ENCODE data around the gene EML5.

EML5 gene

DNA sequence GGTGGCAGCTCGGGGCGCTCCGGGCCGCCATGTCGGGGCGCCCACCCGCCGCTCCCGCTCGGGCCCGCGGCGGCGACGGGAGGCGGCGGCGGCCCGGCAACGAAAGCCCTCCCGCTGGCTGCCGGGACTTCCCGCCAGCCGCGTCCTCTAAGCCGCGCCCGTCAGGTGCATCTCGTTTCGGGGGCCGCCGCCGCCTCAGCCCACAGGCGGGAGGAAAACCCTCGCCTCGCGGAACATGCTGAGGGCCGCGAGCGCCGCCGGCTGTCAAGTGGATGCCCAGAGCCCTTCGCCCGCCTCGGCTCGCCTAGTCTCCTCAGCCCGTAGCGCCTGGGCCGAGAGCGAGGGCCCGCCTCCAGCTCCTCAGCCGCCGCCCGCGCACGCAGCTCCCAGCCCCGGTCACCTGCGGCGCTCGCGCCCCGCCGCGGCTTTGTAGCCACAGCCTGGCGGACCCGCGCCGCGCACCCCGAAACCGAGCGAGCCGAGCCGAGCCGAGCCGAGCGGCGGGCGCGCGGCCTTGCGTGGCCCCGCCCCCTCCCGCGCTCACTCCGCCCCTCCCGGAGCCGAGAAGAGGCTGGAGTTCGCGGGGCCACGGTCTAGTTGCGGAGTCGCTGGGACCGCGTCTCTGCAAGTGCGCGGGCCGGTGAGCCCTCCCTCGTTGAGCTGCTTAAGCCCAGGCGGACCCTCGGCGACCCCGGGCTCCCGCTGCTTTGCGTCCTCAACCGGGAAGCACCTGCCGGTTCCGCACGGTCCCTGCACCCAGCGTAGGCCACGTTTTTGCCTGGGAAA is at the start of gene EML5:
Gene EML5, minus strand, starts transcription at position 481 of the 786 bp plus-strand sequence. Its CDS starts 450 bp downstream, at position 31.
- peak; percentile 34 to 54 for DNase-seq (ENCODE audit: low read depth in 2 of 2)
- peak within 1 kb of the TSS; percentile 62 to 63 for H3K4me3 ChIP-seq (replicated peaks in 1 of 2; ENCODE audit: low read depth in 2 of 2, low read length in 2 of 2)
- TF ChIP-seq, protein P1, sequence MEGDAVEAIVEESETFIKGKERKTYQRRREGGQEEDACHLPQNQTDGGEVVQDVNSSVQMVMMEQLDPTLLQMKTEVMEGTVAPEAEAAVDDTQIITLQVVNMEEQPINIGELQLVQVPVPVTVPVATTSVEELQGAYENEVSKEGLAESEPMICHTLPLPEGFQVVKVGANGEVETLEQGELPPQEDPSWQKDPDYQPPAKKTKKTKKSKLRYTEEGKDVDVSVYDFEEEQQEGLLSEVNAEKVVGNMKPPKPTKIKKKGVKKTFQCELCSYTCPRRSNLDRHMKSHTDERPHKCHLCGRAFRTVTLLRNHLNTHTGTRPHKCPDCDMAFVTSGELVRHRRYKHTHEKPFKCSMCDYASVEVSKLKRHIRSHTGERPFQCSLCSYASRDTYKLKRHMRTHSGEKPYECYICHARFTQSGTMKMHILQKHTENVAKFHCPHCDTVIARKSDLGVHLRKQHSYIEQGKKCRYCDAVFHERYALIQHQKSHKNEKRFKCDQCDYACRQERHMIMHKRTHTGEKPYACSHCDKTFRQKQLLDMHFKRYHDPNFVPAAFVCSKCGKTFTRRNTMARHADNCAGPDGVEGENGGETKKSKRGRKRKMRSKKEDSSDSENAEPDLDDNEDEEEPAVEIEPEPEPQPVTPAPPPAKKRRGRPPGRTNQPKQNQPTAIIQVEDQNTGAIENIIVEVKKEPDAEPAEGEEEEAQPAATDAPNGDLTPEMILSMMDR (IDR thresholded peaks at IDR 0.05; ENCODE audit: low read depth, low read length) = peak; percentile 52

DNA sequence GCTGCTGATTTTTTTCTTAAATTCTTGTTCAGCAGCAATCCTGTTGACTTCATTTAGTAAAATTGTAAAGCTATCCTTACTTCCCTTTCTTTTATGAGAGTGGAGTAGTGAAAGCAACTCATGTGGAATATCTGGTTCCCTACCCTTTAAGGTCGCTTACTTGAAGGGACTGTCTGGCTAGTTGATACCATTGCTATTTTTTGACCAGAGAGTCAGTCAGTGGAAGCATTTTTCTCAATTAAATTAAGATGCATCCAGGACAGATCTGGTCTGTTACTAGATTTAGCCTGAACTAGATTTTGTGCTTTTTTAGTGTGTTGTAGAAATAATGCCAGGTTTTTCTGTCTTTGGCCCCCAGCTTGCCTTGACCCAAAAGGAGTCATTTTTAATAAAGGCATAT is 49.7 kb upstream of the EML5 start:
- H3K4me3 ChIP-seq (replicated peaks in 1 of 2; ENCODE audit: low read depth in 2 of 2, low read length in 2 of 2) = no peak overlapping the region
- DNase-seq (ENCODE audit: low read depth in 2 of 2) = no peak
- TF ChIP-seq, protein P1 (IDR thresholded peaks at IDR 0.05; ENCODE audit: low read depth, low read length) = no peak

DNA sequence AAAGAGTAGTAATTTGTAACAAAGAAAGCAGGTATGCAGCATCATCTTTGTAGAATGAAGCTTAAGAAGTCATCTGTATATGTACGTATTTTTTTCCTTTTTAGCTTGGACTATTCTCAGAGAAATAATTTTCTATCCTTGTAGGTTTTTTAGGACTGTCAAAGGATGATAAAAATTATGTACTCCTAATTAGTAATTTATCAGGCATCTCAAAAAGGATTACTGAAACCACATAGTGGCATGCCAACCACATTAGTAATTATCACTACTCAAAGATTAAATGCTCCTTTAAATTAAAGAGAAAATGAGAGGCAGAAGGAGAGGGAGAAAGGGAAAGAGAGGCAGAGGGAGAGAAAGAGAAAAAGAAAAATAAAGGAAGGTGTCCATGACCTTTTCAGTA is 49.0 kb upstream of the EML5 start:
- no peak for DNase-seq (ENCODE audit: low read depth in 2 of 2)
- no peak overlapping the region for H3K4me3 ChIP-seq (replicated peaks in 1 of 2; ENCODE audit: low read depth in 2 of 2, low read length in 2 of 2)
- TF ChIP-seq, protein P1 (IDR thresholded peaks at IDR 0.05; ENCODE audit: low read depth, low read length) = no peak

DNA sequence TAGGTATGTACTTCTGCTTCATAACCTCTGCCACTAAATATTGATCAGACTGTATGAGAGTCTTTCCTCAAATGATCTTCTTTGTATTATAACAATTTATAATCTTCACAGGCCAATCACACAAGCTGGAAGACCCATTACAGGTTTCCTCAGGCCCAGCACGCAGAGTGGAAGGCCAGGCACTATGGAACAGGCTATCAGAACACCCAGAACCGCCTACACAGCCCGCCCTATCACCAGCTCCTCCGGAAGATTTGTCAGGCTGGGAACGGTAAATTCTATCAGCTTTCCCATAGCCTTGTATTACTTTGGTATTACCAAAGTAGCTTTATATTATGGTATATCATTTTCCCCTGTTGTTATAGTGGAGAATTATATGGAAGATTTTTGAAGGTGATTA is 48.2 kb upstream of the EML5 start:
- TF ChIP-seq, protein P1 (IDR thresholded peaks at IDR 0.05; ENCODE audit: low read depth, low read length) = no peak
- no peak for DNase-seq (ENCODE audit: low read depth in 2 of 2)
- no peak overlapping the region for H3K4me3 ChIP-seq (replicated peaks in 1 of 2; ENCODE audit: low read depth in 2 of 2, low read length in 2 of 2)

DNA sequence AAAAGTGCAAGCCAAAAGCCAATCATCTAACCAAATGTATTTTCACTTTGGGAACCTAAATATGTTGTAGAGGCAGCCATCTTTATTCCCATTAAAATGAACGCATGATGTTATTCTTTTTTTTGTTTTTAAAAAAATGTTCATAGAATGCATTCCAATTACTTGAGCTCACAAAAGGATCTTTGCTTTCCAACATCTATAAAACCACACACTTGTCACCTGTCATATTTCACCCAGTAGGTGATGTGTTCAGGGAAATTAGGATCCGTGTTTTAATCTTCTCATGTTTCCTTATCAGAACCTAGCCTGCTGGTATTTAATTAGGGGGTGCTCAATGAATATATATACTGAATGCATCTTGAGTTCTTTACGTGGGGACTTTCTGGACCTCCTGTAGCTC is 45.3 kb upstream of the EML5 start:
- H3K4me3 ChIP-seq (replicated peaks in 1 of 2; ENCODE audit: low read depth in 2 of 2, low read length in 2 of 2) = no peak overlapping the region
- TF ChIP-seq, protein P1 (IDR thresholded peaks at IDR 0.05; ENCODE audit: low read depth, low read length) = no peak
- DNase-seq (ENCODE audit: low read depth in 2 of 2) = no peak

DNA sequence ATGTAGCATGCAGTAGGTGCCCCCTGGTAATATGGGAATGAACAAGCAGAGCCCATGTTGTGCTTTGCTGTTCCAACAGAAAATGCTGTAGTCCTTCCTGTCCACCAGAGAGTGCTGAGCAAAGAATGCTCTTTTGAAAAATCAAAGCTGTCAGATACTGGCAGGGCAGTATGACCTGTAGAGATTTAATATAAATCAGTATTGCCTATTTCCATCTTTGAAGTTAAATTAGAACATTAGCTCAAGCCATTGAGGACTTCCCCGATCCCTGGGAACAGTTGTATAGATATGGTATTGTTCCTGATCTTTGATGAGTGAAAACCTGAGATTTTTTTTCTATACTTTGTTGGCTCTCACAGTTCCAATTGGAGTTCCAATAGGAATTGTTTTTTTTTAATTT is 44.7 kb upstream of the EML5 start:
- H3K4me3 ChIP-seq (replicated peaks in 1 of 2; ENCODE audit: low read depth in 2 of 2, low read length in 2 of 2) = no peak overlapping the region
- TF ChIP-seq, protein P1 (IDR thresholded peaks at IDR 0.05; ENCODE audit: low read depth, low read length) = no peak
- no peak for DNase-seq (ENCODE audit: low read depth in 2 of 2)
